ENCODE measurements around the gene SHE.

DNA sequence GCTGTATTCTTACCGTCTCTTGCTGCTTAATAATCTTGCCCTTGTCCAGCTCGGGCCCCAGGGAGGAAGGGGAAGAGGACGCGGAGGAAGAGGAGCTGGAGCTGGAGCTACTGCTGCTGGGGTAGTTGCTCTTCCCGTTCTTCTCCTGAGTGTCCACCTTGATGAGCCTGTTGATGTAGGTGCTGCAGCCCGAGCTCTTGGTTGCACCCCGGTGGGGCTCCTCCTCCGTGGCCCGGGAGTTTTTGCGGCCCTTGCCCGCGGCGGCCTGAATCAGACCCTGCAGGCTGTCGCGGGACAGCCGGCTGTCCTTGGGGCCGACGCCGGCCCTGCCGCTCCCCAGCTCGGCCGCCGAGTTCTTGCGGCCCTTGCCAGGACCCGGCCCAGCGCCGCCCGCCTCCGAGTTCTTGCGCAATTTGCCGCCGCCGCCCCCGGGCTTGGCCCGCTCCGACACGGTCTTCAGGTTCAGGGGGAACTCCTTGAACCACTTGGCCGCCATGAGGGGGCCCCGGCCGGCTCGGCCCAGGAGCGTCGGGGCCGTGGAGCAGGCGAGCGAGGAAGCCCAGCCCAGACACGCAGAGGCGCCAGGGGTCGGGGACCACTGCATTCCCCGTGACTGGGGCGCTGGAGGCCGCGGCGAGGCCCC, 668 bp downstream of the SHE start:
- TF ChIP-seq, protein P1, sequence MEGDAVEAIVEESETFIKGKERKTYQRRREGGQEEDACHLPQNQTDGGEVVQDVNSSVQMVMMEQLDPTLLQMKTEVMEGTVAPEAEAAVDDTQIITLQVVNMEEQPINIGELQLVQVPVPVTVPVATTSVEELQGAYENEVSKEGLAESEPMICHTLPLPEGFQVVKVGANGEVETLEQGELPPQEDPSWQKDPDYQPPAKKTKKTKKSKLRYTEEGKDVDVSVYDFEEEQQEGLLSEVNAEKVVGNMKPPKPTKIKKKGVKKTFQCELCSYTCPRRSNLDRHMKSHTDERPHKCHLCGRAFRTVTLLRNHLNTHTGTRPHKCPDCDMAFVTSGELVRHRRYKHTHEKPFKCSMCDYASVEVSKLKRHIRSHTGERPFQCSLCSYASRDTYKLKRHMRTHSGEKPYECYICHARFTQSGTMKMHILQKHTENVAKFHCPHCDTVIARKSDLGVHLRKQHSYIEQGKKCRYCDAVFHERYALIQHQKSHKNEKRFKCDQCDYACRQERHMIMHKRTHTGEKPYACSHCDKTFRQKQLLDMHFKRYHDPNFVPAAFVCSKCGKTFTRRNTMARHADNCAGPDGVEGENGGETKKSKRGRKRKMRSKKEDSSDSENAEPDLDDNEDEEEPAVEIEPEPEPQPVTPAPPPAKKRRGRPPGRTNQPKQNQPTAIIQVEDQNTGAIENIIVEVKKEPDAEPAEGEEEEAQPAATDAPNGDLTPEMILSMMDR (conservative IDR thresholded peaks at IDR 0.05; ENCODE audit: low read length), result no peak
- TF ChIP-seq EZH2phosphoT487 (IDR thresholded peaks at IDR 0.05; ENCODE audit: borderline replicate concordance, low read depth, low read length), result no peak

All from OCI-LY7 (cell line).